GM19240 (cell line): Measurements from ENCODE around the gene DCDC2C.

ENCODE experiments used
- DNase-seq: peaks from one replicate; pipeline ENCODE4 v3.0.0; 2011; ENCODE audit warnings: low spot score; ENCODE audit not compliant: insufficient read length

The DCDC2C gene

DNA sequence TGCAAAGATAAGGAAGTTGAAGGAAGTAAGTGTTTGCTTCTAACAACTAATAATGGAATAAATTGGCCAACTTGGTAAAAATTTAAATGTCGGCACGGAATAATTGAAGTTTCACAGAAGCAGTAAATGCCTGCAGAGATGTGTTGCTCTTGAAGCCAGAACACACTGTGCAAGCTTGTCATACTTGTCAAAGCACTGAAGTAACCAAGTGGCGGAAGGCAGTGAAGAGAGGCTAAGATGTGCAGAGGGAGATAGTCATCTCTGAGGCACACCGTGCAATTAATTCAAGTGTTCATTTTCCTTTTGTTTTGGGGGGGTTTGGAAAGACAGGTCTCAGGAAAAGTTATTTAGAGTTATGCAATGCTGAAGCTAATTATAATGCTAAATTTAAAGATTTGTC lies 5.2 kb downstream of the DCDC2C start:
- no peak for DNase-seq

DNA sequence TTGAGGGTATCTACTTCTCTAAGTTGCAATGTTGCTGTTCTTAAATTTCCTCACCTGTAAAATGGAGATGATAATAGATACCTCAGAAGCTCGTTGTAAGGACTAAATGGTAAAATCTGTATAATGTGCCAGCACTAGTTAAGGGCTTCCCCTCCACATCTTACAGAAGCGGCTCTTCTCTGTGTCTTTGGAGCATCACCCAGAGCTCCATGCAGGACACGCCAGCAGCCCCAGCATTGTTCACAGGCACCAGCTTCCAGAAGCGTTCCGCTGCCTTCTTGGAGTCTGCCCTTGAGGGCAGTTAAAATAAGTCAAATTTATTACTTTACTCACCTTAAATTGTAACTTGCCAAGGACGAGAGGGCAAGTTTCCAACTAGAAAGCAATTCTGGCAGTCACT lies 5.8 kb downstream of the DCDC2C start:
- DNase-seq, result no peak

DNA sequence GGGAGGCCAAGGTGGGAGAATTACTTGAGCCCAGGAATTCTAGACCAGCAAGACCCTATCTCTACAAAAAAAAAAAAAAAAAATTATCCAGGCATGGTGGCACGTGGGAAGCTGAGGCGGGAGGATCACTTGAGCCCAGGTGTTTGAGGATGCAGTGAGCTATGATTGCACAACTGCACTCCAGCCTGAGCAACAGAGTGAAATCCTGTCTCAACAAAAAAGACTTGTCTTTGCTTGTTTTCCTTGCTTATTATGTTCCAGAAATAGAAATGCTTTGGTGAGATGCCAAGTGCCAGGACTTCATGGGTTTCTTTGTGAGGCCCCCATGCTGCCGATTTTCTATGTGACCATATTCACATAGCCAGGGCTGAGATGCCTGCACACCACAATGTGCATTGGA lies 9.0 kb downstream of the DCDC2C start:
- DNase-seq, result no peak

DNA sequence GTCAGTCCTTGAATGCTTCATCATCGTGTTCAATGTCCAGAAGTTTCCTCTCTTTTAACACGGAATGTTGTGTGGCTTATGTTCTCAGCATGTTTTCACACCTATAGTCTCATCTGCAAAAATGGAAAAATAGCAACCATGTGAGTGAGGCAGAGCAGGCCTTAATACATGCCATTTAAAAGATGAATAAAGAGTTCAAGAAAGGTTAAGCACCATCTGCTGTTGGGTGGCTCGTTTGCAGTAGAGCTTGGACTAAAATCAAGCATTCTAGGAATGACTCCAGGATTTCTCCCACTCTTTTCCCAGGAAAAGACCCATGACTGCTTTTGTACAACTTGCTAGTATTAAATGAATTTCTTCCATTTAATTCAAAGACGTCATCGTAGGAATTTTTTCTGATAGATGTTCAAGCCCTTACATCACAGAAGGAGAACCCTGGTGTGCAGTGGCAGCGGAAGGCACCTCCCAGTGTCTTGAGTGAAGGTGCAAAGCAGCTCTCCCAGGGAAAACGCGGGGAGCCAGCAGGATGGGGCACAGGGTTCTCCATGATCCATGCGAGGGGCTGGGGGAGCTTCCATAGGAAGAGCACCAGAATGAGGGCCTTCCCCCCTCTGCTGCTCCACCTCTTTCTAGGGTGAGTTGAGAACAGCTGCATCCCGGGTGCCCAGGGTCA lies 9.6 kb downstream of the DCDC2C start:
- DNase-seq, result no peak

DNA sequence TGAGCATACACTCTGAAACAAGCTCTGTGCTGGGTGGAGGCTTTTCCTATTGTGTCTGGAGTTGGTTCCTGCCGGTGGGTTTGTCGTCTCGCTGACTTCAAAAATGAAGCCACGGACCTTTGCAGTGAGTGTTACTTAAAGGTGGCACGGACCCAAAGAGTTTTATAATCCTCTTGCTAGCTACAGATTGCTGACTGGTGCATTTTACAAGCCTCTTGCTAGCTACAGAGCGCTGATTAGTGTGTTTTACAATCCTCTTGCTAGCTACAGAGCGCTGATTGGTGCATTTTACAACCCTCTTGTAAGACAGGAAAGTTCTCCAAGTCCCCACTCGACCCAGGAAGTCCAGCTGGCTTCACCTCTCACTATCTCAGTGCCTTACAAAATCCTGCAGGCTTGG lies 15.3 kb downstream of the DCDC2C start:
- no peak for DNase-seq

DNA sequence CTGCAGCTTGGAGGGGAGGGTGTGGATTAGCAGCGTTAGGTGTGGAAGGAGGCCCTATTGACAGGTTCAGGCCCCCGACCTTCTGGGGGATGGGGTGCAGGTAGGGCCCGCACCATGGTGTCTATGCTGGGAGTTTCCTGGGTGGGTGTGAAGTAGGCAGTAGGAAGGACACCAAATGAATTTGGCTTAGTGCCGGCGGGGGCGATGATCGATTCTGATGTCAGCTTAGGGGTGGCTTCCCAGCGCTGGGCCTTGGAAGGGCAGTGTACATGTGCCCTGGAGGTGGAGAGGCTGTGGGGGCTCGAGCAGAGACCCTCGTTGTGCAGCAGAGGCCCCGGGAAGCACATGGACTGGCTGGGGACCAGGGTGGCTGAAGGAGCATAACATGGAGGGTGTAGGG lies 21.6 kb downstream of the DCDC2C start:
- DNase-seq, result no peak

DNA sequence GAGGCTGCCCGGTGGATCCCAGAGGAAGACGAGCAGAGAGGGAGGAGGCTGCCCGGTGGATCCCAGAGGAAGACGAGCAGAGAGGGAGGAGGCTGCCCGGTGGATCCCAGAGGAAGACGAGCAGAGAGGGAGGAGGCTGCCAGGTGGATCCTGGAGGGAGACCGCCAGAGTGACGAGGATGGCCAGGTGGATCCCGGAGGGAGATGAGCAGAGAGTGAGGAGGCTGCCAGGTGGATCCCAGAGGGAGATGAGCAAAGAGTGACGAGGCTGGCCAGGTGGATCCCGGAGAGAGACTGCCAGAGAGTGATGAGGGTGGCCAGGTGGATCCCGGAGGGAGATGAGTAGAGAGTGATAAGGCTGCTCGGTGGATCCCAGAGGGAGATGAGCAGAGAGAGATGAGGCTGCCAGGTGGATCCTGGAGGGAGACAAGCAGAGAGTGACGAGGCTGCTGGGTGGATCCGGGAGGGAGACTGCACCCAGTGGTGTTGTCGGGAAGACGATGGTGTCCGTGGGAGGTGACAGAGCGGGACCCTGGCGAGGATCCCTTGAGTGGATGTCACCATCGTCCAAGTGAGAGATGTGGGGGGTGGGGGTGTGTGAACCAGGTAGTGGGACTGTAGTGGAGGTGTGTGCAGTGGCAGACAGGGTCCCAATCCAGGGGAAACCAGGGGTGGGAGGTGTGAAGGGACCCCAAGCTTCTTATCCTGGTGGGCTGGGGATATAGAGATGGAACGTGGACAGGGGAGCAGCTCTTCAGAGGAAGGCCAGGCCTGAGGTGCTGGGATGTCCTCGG lies 22.3 kb downstream of the DCDC2C start:
- DNase-seq, result no peak

DNA sequence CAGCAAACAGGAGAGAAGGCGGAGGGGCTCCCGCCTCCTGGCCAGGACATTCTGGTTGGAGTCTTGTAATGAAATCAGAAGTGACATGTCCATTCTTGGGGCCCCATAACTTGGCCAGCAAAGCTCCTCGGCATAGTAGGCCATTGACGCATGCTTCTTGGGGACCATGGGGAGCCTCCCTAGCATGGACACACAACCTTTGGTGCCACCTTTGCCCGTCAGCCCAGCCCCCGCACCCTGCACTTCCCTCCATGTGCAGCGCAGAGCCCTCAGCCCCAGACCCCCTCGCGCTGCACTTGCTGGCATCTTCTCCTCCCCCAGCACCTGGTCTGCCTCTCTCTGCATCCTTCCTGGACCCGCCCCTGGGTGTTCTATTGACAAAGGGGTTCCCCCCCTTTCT lies 23.1 kb downstream of the DCDC2C start:
- DNase-seq, result no peak

DNA sequence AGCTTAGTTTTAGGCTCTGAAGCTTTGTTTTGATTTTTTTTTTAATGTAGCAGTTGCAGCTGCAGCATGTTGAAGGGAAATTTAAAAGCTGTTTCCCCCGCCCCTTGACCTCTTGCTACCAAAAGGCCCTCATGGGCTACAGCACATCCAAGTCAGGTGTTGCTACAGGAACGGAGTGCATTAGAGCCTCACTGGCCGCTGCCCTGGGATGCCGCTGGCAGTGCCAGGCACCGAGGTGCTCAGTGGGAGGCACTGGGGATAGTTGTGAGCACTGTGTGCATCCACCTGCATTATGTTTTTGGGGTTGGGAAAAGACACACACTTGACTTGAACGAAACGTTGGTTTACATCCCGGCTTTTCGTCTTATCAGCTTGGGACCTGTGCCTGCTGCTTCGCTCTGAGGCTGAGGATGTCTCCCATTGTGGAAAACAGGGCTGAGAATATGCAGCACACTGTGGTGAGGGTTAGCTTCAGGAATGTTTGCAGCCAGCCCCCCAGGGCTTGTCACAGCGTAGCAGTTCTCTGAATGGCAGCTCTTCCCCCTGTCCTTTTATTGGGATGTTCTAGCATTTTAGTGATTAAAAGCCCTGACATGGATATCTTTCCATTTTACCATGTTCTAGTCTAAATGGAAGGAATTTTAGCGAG lies 24.1 kb downstream of the DCDC2C start:
- DNase-seq, result no peak

DNA sequence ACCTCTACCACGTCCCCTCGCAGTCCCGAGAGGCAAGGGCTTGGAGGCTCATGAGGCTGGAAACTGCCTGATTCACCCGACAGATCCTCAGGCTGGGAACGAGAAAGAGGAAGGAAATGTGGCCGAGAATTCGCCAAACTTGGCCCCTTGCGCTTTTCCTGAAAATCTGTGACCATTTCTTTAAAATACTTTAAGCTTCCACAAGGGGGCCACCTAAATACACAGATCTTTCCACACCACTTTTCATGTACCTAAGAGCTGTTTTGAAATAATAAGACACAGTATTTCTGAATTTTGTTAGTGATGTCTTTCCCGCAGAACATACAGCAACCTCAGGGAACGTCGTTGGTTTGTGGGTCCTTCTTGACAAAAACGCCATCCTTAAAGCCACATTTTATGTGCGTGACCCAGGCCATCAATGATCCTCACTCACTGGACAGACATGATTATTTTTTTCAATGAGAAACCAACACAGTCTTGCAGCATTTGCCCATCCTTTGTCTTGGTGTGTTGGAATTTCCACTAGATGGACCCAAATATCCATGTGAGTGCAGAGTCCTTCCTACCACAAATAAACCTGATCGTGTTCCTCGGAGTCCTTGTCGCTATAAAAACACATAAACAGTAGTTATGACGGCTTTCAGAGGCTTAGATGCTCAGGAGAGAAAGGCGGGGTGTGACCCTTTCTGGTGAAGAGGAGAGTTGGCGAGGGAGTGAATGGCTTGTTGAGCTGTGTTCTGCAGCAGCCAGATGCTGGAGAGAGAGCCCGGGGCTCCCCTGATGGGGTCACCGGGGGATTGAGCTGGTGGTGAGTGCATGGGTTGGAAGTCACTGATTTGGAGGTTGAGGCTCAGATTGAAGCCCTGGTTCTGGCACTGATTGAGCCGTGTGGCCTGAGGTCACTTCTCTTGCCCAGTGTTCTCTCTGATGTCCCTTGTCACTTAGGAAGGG lies 25.0 kb downstream of the DCDC2C start:
- no peak for DNase-seq

DNA sequence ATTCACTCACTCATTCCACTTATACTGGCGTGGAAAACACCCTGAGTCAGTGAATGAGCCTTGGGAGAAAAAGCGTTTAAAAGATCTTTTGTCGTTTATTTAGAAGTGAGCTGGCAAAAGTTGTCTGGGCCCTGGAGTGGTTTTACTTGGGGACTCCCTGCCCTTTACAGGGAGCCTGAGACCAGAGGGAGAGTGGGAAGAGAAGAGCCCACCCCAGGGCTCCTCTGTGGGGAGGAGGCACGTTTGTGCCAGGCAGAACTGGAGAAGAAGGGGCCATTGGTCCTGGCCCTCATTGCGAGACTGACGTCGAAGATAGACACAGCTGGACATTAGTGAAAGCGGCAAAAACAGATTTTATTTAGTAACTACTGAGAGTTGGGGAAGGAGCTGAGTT lies 25.7 kb downstream of the DCDC2C start:
- no peak for DNase-seq

DNA sequence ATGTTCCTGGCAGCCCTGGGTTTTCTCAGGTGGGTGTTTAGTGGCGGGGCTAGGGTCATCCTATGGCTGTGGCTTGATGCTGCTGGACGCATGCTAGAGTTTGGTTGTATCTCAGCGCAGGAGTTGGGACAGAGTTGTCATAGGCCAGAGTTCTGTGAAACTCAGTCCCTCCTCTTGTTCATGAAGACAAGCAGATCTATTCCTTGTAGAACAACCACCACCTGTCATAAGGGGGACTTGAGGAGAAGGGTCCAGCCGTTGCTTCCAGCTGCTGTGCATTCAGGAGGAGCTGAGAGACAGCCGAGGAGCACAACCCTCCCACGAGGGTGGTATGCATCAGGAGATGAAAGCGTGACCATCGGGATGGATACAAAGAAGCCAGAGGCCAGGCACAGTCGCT lies 26.4 kb downstream of the DCDC2C start:
- DNase-seq, result no peak

DNA sequence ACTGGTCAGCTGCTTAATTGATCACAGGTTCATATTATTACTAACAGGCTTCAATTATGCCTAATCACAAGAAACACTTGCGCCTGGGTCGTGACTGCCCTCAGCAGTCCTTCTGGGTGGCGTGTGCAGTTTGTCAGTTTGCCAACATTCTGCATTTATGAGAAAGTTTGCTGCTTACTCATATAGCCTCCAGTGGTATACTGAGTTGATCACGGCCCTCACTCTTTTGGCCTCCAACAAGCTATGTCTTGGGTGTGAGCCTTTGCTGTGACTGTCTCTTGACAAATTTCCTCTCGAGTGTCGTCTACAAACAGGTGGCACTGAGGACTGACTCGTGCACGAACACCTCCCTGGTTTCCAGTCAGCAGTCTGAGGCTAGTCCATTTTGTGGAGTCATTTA lies 27.3 kb downstream of the DCDC2C start:
- DNase-seq, result no peak

DNA sequence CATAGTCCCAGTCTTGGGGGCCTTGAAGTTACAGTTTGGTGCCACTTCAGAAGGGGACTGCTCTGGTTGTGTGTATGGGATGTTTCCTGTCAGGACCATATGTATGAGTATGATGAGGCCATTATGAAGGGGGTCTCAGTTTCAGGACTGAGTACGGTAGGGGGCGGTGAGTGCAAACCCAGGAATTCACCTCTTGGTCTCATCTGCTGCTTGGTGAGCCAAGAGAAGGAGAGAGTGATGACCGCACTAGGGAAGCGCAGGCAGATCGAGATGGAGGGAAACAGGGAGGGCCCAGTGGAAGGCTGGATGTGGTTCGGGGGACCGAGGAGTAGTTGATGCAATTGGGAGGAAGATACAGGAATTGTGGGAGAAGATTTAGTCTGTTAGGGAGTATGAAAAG lies 28.5 kb downstream of the DCDC2C start:
- no peak for DNase-seq

DNA sequence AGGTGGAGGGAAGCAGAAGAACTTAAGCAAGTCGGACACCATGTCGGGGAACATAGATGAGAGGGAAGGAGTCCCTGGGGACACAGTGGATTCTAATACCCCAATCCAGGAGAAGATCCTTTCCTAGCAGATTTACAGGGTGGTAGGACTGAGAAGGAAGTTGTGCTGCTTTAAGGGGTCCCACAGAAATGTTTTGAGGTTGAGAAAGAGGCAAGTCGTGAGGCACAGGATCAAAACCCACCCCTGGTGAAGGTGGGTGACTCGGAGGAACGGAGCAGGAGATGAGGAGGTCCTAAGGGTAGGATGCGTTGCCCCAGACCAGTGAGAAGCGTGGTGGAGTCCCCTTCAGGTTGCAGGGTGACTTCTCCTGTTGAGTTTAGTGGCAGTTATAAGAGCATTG lies 32.7 kb downstream of the DCDC2C start:
- no peak for DNase-seq

DNA sequence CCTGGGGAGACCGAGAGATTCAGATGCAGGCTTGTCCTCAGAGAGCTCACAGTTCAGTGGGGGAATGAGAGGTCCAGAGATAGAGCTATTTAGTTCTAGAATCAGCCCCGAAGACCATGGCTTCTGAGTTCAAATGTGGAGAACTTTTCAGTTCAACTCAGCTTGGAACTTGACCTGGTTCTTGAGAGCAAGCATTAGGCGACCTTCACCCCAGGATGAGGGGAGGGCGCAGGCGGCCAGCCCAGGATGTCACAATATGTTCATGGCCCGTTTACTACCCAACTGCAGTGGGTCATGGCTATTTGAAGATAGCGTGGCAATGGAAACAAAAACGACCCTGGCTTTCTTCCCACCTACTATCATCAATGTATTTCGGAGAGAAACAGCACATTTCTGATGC lies 33.8 kb downstream of the DCDC2C start:
- DNase-seq, result no peak

DNA sequence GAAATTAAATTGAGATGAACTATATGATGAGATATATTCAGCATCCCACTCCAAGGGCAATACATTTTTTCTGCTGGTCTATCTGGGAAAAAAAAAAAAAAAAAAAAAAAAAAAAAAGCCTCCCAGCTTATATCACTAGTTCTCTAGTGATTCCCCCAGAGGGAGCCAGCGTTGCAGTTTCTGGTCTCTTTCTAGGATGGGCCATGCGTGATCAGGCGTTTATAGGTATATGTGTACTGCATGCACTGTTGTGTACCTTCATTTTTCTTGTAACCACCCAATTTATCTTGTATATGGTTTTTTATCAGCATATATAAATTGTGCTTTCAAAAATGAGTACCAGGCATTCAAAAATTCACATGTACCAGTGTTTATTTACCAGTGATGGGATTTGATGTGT lies 35.1 kb downstream of the DCDC2C start:
- no peak for DNase-seq

DNA sequence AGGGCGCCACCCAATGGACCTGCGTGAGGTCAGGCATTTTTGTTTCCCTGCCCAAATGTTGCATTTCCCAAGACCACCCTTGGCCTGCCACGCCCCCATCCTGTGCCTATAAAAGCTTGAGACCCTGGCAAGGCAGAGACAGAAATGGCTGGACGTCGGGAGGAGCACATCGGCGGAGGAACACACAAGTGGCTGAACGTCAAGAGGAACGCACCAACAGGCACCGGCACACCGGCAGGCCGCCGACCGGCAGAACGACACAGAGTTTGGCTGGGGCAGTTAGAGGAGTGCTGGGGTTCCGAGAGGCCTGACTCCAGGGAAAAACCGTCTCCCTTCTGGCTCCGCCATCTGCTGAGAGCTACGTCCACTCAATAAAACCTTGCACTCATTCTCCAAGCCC lies 35.9 kb downstream of the DCDC2C start:
- no peak for DNase-seq

DNA sequence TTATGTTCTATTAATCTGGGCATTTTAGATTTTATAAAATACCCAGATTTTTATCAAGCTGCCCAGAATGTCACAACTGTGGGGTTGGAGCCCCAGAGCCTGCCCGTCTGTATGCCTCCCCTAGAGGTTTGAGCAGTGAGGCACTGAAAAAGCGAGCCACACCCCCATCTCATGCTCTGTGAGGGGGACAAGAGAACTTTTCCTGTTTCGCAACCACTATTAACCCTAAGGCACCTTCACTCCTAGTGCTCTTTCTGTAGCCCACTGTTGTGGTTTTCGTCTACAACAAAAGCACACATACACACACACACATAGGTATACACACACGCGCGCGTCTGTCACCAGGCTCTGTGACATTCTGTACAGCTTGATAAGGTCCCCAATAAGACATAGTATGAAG lies 38.0 kb downstream of the DCDC2C start:
- DNase-seq, result no peak

DNA sequence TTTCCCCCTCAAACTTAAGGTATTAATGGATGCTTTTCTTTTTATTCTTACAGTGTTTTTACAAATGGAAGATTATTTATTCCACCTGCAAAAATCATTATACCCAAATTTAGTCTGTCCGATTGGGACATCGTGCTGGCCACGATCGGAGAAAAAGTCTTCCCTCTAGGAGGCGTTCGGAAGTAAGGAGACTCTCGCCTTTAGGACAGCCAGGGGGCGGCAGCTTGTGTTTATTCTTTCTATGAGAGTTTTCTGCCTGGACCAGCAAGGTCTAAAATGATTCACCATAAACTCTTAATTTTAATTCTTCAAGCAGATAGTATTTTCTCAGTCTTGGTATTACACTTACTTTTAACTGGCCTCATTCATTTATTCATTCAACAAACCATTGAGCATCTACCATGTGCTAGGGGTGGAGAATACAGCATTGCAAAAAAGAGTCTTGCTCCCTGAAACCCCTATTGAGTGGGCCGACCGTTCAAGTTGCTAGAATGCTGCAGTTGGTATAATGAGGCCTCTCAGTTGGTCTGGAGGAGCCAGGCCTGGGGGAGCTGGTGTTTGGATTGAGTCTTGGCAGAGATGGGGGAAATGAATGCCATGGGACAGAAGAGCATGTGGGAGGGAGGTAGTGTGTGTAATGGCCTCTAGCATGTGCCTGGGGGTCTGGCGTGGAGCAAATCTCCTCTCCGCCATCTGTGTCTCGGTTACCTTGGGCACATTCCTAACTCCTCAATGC lies 38.7 kb downstream of the DCDC2C start:
- no peak for DNase-seq
